Inflammatory macrophage treated with lipopolysaccharide for 1 hour (primary cell): ENCODE data around the gene USF2.
A peak's percentile ranks its signal among the peaks of the same experiment; 100 is the strongest.

Experiments used
- DNase-seq, 2 donors: peaks; one replicate each; pipeline ENCODE4 v3.0.0-alpha.2; 2020 to 2022

USF2 gene

GRCh38 chr19:35303357-35303915 lies 34.7 kb downstream of the USF2 start:
- DNase-seq = peak in 1 of 2 donors; percentile 20

GRCh38 chr19:35304036-35304435 lies 35.3 kb downstream of the USF2 start:
- no peak for DNase-seq

DNA sequence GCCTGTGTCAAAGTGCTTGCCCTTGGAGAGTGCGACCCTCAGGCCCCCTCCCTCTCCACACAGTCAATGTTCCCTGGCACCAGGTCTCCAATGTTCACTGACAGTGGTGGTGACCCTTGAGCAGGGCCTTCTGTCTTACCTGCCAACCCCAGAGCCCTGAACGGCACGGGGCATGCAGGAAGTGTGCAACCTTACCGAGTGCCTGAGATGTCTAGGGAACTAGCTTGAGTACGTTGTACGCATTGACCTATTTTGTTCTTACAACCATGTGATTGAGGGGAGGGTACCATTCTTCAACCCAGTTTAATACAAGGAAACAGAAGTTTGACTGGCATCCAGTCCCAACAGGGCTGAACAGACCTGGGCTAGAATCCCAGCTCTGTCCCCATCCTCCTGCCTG lies 36.4 kb downstream of the USF2 start:
- DNase-seq = no peak

- no peak for DNase-seq
Observed at GRCh38 chr19:35306473-35307246, 37.9 kb downstream of the USF2 start.

DNA sequence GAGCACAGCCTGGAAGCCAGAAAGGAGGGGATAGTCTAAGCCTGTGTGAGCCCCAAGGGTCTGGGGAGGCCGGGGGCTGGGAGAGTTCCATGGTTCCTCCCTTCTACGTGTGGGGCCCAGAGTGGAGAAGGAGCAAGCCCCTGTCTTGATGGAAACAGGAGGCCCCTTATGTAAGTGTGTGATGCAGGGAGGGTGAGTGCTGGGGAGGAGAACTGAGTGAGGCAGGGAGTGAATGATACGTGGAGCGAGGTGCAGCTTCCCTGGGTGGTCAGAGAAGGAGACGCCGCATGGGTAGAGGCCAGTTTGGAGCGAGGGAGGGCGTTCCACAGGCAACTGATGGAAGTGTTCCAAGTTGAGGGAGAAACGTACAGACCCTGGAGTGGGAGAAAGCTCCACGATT lies 39.2 kb downstream of the USF2 start:
- no peak for DNase-seq

DNA sequence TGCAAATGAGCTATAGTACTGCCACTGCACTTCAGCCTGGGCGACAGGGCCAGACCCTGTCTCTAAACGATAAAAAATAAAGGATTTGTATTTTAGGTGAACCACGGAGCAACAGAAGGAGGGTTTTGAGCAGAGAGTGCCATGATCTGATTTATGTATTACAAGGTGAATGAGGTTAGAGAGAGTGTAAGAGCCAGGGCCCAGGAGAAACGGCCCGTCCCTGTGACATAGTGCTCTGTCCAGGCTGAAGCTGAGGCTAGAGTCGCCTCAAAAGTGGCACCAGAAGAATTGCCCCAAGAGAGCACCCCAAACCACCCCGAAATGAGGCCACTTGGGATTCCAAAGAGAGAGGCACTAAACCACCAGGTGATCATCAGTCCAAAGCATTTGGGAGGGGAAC lies 40.1 kb downstream of the USF2 start:
- DNase-seq = no peak

DNA sequence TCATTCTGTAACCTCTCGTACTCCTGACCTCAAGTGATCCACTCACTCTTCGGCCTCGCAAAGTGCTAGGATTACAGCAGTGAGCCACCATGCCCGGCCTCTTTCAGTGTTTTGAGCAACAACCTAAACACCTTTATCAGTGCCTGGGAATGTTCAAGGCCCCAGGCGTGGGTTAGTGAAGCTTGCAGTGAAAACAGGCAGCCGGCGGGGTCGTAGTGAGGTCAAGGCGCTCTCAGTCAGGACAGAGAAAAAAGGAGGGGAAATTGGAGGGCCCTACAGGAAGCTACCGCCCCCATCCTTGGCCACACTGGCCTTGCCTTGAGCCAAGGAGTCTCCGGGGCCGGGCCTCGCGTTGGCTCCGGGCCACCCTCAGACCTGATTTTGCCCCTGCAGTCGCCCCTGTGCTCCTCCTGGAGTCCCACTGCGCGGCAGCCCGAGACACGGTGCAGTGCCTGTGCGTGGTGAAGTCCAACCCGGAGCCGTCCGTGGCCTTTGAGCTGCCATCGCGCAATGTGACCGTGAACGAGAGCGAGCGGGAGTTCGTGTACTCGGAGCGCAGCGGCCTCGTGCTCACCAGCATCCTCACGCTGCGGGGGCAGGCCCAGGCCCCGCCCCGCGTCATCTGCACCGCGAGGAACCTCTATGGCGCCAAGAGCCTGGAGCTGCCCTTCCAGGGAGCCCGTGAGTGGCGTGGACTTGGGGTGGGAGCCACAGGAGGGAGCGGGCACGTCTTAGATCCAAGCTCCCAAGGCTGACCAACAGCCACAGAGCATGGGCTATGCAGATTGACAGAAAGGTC lies 40.9 kb downstream of the USF2 start:
- no peak for DNase-seq

GRCh38 chr19:35310331-35310730 lies 41.6 kb downstream of the USF2 start:
- no peak for DNase-seq

GRCh38 chr19:35310811-35311465 lies 42.2 kb downstream of the USF2 start:
- DNase-seq = no peak

DNA sequence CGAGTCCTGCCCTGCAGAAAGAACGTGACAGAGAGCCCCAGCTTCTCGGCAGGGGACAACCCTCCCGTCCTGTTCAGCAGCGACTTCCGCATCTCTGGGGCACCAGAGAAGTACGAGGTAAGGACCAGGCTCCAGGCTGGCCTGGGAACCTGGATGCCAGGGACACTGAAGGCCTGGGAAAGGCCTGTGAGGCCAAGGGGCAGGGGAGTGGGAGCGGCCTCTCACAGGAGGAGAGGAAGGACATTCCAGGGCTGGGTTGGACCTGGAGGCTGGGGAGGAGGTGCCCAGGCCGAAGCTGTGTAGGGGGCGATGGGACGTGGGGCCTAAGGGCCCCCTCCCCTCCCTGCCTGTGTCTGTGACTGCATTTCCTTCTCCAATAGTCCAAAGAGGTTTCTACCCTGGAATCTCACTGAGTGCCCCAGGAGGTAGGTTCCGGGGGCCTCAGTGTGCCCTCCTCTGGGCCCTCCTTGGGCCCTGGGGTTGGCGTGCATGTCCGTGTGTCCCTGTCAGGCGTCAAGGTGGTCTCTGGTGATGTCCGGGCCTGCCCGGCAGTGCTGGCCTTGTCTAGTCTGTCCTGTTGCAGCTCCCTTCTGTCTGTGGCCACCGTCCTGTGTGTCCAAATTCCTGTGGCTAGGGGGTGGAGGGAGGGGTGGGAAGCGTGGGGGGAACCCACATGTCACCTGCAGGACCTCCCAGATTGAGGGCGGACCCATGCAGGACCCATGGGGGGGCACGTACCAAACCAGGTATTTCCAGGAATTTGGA lies 43.3 kb downstream of the USF2 start:
- DNase-seq = no peak

DNA sequence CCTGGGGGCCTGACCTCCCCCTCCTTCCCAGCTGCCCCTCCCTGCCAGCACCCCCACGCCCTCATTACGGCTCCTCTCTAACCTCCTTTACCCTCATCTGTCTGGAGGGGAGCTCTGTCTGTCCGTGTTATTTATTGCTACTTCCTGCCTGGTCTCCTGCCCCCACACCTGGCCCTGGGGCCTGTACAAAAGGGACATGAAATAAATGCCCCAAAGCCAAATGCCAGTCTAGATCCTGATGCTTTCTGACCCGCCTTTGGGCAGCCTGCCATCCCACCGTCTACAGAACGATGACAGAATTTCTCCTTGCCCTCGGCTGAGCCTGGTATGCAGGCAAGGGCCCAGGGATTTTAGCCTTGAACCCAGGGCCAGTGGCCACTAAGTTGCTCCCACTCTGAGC lies 44.8 kb downstream of the USF2 start:
- DNase-seq = no peak

- no peak for DNase-seq
Observed at GRCh38 chr19:35314031-35314430, 45.3 kb downstream of the USF2 start.

GRCh38 chr19:35314858-35315470 lies 46.2 kb downstream of the USF2 start:
- no peak for DNase-seq

DNA sequence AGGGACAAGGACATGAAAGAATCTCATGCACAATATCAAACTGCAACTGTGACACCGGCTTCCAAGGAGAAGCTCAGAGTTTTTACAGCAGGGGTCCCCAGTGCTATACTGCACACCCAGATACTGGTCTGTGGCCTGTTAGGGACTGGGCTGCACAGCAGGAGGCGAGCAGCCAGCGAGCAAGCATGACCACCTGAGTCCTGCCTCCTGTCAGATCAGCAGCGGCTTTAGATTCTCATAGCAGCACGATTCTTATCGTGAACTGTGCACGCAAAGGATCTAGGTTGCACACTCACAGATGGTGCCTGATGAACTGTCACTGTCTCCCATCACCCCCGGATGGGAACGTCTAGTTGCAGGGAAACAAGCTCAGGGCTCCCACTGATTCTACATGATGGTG lies 47.1 kb downstream of the USF2 start:
- no peak for DNase-seq

- no peak for DNase-seq
Observed at GRCh38 chr19:35316560-35316959, 47.8 kb downstream of the USF2 start.

DNA sequence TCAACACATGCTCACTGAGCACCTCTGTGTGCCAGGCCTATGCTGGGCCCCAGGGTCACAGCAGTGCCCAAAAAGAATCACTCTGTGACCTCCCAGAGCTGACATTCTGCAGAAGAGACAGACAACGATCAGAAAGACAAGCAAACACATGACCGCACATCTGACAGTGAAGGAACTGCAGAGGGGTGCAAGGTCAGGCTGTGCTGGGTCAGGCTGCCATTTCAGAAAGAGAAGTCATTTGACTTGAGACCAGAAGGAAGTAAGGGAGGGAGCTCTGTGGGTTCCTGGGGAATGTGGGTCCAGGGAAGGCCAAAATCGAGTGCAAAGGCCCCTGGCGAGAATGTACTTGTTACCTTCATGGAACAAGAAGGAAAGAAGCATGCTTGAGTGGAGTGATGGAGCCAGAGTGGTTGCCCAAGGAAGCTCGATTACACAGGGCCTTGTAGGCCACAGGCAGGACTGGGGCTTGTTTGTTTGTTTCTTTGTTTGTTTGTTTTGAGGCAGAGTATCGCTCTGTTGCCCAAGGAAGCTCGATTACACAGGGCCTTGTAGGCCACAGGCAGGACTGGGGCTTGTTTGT lies 48.8 kb downstream of the USF2 start:
- DNase-seq = peak; percentile 56 to 77

DNA sequence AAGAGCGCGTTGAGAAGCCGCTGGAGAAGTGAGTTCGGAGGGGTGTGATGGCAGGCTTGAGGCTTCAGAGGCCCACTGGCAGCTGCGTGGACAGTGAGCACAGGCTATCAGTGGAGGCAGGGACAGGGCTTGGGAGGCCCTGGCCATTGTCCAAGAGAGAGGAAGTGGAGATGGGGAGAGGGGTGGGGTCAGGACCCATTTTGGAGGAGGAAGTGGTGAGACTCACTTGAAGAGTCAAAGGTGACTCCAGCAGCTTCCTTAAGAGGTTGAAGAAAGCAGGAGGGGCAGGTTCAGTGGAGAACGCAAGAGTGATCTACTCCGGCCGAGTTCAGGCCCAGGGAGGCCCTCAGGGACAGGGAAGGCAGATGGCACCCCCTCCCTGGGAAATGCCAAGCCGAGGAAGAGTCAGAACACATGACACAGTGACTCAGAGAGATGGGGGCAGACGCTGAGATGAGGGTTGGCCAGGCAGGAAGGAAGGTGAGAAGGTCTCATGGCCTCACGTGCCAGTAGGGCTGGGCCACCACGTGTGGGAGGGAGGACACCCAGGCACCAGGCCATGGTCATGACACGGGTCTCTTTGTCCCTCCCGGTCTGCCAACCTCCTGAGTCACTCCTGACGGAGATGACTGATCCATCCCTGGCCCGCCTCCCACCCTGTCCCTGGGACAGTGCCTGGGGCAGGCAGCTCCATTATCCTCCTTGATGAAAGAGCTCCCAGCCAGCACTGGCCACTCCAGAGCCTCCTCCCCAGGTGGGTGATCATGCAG lies 50.1 kb downstream of the USF2 start:
- peak; percentile 84 to 97 for DNase-seq

DNA sequence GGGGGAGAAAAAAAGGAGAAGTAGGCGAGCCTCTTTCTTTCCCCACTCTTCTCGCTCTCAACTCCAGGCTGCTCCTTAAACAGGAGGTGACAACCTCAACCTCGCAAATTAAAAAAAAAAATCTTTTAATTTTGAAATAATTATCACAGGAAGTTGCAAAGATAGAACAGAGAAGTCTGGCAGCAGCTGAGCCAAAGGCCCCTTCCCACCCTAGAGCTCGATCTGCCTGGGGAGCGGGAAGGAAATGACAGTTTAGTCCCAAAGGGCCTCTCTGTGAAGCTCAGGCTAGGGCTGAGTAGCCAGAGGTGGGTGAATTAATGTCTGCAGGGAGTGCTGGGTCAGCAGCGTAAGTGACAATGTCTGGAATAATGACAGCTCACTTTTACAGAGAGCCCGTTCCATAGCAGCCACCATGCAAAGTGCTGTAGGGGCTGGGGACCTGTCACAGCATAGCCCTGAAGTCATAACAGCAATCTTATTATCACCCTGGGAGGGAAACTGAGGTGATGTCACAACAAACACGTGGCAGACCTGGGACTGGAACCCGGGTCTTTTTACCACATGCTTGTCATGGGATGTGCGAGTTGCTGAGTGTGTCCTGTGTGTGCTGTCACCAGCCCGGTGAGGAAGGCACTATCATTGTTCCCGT lies 51.4 kb downstream of the USF2 start:
- peak in 1 of 2 donors; percentile 46 for DNase-seq

DNA sequence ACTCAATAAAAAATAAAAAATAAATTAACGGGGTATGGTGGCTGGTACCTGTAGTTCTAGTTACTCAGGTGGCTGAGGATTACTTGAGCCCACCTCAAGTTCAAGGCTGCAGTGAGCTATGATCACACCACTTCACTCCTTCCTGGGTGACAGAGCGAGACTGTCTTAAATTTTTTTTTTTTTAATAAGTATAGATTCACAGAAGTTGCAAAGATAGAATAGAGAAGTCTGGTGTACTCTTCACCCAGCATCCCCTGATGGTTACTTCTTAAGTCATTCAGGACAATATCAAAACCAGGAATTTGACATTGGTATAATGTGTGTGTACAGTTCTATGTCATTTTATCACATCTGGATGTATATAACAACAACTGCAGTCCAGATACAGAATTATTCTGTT lies 52.5 kb downstream of the USF2 start:
- DNase-seq = no peak

DNA sequence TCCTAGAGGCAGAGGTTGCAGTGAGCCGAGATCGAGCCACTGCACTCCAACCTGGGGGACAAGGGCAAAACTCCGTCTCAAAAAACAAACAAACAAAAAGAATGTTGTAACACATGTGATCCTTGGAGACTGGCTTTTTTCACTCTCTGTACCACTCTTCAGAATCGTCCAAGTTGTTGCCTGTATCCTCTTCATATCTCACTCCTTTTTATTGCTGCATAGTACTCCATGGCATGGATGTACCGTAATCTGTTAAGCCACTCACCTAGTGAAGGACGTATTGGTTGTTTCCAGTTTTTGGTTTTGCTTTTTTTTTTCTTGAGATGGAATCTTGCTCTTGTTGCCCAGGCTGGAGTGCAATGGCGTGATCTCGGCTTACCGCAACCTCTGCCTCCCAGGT lies 53.3 kb downstream of the USF2 start:
- no peak for DNase-seq

GRCh38 chr19:35327642-35328041 lies 58.9 kb downstream of the USF2 start:
- no peak for DNase-seq
